HFFc6 (cell line): ENCODE measurements around the gene SCGN. TPM values are rescaled to one million over a fixed set of nuclear protein-coding genes. Genes with fewer than 3 reads are reported as not detected.

Experiments used
- DNase-seq: peaks from one replicate; pipeline ENCODE4 v3.0.0-alpha.2; 2018
- H3K27ac Mint-ChIP-seq: 2 replicates; pipeline ENCODE4 v1.8.0; 2020; ENCODE audit warnings: mild to moderate bottlenecking, mixed read lengths
- H3K27me3 Mint-ChIP-seq: 2 replicates; pipeline ENCODE4 v1.8.0; 2021; ENCODE audit warnings: mild to moderate bottlenecking, moderate library complexity, mixed read lengths; ENCODE audit not compliant: insufficient read depth
- H3K36me3 Mint-ChIP-seq: 2 replicates; pipeline ENCODE4 v1.8.0; 2021; ENCODE audit warnings: low read depth, mixed read lengths
- H3K4me1 Mint-ChIP-seq: 2 replicates; pipeline ENCODE4 v1.8.0; 2020; ENCODE audit warnings: low read depth, mixed read lengths
- H3K4me3 Mint-ChIP-seq: 2 replicates; pipeline ENCODE4 v1.8.0; 2020; ENCODE audit warnings: mild to moderate bottlenecking, moderate library complexity, mixed read lengths
- H3K9me3 Mint-ChIP-seq: 2 replicates; pipeline ENCODE4 v1.8.0; 2020; ENCODE audit warnings: mild to moderate bottlenecking, mixed read lengths
- total RNA-seq, 6 experiments: library from RNA; stranded (reverse); fragmentation: NEBNext Ultra II Directional; extraction: Animal tissue kit (Norgen Biotek cat#: 25700); gene quantifications; 2 replicates in 1 of 6; 3 replicates in 5 of 6; pipeline ENCODE4 v1.2.3, GENCODE V29; 2021
- TF ChIP-seq, protein P1 (sequence below): fragments of 200-600 bp; sonication (generic); IDR thresholded peaks from 2 replicates; pipeline ENCODE4 v1.5.0; 2021; ENCODE audit warnings: antibody characterized with exemption, mild to moderate bottlenecking

The SCGN gene
- total RNA-seq, 6 experiments from 2014 or later: not detected

GRCh38 chr6:25670793-25671513, 18.9 kb downstream of the SCGN start:
- TF ChIP-seq, protein P1, sequence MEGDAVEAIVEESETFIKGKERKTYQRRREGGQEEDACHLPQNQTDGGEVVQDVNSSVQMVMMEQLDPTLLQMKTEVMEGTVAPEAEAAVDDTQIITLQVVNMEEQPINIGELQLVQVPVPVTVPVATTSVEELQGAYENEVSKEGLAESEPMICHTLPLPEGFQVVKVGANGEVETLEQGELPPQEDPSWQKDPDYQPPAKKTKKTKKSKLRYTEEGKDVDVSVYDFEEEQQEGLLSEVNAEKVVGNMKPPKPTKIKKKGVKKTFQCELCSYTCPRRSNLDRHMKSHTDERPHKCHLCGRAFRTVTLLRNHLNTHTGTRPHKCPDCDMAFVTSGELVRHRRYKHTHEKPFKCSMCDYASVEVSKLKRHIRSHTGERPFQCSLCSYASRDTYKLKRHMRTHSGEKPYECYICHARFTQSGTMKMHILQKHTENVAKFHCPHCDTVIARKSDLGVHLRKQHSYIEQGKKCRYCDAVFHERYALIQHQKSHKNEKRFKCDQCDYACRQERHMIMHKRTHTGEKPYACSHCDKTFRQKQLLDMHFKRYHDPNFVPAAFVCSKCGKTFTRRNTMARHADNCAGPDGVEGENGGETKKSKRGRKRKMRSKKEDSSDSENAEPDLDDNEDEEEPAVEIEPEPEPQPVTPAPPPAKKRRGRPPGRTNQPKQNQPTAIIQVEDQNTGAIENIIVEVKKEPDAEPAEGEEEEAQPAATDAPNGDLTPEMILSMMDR: no peak
- no peak overlapping the region for H3K27ac Mint-ChIP-seq
- H3K4me3 Mint-ChIP-seq: no peak overlapping the region
- DNase-seq: no peak
- no peaks in the 10 kb centered on the region for H3K4me1 Mint-ChIP-seq
- H3K9me3 Mint-ChIP-seq: no peaks in the 10 kb centered on the region
- peaks cover 3% of the 10 kb centered on the region; the same call in 1 of the 2 replicates for H3K27me3 Mint-ChIP-seq
- no peaks in the 10 kb centered on the region for H3K36me3 Mint-ChIP-seq

DNA sequence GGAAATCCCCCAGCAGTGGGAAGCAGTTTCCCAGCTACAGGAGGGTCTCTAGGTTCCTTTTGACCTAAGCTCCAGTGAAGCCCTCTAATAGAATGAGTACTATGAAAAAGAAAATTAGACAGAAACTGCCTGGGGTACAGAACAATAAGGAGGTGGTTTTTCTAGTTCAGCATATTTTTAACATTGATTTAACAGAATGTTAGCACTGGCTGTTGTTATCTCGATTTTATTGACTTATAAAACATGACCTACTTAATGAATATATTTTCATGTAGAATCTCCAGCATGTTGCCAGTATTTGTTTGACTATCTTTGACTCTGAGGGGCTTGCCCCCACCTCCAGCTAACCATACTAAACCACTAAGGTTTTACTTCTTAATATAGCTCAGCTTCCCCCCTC, 19.6 kb downstream of the SCGN start:
- Mint-ChIP-seq H3K4me3 (no peak overlapping the region), H3K9me3 (no peaks in the 10 kb centered on the region), H3K36me3 (no peaks in the 10 kb centered on the region), H3K27ac (no peak overlapping the region), H3K27me3 (peaks cover 3% of the 10 kb centered on the region; the same call in 1 of the 2 replicates), H3K4me1 (no peaks in the 10 kb centered on the region)
- no peak for DNase-seq
- TF ChIP-seq, protein P1: no peak

- Mint-ChIP-seq H3K27ac (no peak overlapping the region), H3K4me3 (no peak overlapping the region), H3K27me3 (peaks cover 3% of the 10 kb centered on the region; the same call in 1 of the 2 replicates), H3K36me3 (no peaks in the 10 kb centered on the region), H3K4me1 (no peaks in the 10 kb centered on the region), H3K9me3 (no peaks in the 10 kb centered on the region)
- no peak for DNase-seq
- TF ChIP-seq, protein P1: no peak
These were observed 23.2 kb downstream of the SCGN start for GRCh38 chr6:25675167-25675566.

- TF ChIP-seq, protein P1: no peak
- no peak for DNase-seq
- Mint-ChIP-seq H3K4me1 (no peaks in the 10 kb centered on the region), H3K27ac (no peak overlapping the region), H3K4me3 (no peak overlapping the region), H3K27me3 (peaks cover 3% of the 10 kb centered on the region; the same call in 1 of the 2 replicates), H3K9me3 (no peaks in the 10 kb centered on the region), H3K36me3 (no peaks in the 10 kb centered on the region)
These were observed 24.8 kb downstream of the SCGN start for GRCh38 chr6:25676775-25677174.

GRCh38 chr6:25681848-25682247, 29.8 kb downstream of the SCGN start:
- Mint-ChIP-seq H3K36me3 (no peaks in the 10 kb centered on the region), H3K27ac (no peak overlapping the region), H3K9me3 (no peaks in the 10 kb centered on the region), H3K27me3 (no peaks in the 10 kb centered on the region; the same call in 1 of the 2 replicates), H3K4me1 (no peaks in the 10 kb centered on the region), H3K4me3 (no peak overlapping the region)
- DNase-seq: no peak
- TF ChIP-seq, protein P1: no peak
